ENCODE data around the gene PDCD1.
"Not testable (repeated sequence)": the region's sequence is repeated elsewhere in the genome, so short reads cannot be mapped to it uniquely, and the experiment has no call there.

The PDCD1 gene
- total RNA-seq: 5.3 reads per million in 2 donors

DNA sequence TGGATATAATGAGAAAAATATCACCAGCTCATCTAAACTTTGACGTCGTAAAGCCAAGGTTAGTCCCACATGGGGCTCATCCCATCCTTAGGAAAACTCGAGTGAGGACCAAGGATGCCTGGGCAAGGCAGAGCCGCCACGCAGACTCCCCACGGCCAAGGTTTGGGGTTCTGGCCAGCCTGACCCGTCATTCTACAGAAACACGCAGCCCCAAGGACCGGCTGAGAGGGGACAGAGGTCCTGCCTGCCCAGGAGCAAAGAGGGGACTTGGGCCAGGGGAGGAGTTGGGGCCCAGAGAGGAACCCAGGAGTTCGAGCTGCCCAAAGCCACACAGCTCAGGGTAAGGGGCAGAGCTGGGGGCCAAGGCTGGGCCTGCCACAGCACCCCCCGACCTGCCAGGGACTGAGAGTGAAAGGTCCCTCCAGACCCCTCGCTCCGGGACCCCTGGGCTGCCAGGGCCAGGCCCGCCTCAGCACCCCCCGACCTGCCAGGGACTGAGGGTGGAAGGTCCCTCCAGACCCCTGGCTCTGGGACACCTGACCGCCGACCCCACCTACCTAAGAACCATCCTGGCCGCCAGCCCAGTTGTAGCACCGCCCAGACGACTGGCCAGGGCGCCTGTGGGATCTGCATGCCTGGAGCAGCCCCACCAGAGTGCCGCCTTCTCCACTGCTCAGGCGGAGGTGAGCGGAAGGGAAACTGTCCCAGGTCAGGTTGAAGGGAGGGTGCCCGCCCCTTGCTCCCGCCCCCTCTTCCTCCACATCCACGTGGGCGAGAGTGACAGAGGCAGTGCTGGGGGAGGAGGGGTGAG is at the start of gene PDCD1:
PDCD1 (minus strand) TSS at position 689 of the 811 bp plus-strand sequence; CDS start at position 633, 56 bp downstream.
- DNase-seq: peak; percentile 13 to 64 (median 47)

DNA sequence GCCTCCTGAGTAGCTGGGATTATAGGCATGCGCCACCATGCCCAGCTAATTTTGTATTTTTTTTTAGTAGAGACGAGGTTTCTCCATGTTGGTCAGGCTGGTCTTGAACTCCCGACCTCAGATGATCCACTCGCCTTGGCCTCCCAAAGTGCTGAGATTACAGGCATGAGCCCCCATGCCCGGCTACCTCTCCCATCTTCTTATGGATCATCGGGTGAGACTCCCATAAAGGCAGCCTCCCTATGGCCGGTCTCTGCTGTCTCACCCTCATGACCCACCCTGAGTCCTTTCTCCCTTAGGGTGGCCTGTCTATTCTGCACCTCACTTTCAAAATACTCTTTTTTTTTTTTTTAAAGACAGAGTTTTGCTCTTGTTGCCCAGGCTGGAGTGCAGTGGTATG is 49.1 kb upstream of the PDCD1 start:
- DNase-seq: not testable (repeated sequence)

DNA sequence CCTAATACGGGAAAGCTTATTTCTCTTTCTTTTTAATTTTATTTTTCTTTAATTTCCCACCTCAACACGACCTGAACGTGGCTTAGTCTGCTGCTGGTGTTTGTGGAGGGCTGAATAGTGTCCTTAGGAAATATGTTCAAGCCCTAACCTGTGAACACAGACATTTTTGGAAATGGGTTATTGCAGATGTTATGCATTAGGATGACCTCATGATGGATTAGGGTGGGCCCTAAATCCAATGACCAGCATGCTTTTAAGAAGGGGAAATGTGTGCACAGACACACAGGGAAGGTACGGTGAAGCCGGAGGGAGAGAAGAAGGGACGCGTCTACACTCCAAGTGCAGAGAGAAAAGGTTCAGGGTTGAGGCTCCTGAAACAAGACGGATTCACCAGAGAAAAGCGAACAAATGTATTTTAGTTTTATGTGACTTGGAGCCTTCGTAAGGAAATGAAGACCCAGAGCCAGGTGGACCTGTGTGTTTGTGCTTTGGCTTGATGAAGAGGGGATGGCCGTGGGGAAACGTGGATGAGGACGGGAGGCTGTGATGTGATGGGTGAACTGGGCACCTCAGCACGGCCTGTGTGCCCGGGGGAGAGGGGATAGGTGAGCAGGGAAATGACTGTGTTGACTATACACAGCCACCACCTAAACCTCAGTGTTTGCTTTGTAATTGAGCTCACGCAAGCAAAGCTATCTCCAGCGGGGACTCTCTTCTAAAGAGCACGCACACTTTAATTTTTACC is 48.3 kb upstream of the PDCD1 start:
- DNase-seq: no peak

DNA sequence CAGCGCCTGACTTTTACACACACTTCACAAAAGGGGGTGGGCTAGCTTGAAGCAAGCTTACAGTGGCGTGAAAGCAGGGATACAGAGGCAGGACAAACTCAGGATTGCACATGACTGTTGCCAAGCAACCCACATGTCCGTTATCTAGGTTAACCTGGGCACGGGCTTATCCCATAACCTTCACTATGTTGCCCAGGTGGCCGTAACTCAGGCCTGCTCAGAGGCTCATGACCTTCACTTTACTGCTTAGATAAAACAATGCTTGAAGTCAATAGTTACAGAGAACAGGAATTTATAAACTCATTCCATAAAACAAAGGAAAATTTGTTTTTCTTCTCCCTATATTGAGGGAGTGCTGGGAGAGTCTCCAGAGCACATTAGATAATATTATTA is 47.7 kb upstream of the PDCD1 start:
- DNase-seq: not testable (repeated sequence)

DNA sequence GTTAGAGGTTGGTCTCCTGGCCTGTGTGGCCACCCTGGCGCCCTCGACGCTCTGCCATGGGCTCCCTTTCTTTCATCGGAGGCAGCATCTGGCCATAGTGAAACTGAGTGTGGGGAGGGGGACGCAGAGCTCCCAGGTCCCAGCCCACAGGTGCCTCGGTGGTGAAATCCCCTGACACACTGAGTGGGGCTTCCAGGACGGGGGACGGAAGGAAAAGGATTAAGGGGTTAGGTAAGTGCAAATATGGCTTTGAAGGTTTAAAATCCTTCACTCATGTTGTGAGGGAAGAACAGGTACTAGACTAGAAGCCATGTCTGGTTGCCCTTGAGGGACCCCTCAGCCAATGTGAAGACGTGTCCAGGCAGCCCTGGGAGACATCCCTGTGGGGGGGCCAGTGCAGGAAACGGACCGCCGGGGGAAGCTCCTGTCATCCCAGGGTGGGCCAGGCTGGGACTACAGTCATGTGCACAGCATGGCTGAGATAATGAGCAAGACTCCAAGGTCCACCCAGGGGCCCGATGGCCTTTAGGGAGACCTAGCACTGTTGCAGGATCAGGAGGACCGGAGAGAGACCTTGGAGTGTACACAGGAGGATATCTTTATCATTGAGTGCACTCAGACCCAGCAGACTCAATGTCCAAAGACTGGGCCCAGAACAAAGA is 47.2 kb upstream of the PDCD1 start:
- DNase-seq: no peak

DNA sequence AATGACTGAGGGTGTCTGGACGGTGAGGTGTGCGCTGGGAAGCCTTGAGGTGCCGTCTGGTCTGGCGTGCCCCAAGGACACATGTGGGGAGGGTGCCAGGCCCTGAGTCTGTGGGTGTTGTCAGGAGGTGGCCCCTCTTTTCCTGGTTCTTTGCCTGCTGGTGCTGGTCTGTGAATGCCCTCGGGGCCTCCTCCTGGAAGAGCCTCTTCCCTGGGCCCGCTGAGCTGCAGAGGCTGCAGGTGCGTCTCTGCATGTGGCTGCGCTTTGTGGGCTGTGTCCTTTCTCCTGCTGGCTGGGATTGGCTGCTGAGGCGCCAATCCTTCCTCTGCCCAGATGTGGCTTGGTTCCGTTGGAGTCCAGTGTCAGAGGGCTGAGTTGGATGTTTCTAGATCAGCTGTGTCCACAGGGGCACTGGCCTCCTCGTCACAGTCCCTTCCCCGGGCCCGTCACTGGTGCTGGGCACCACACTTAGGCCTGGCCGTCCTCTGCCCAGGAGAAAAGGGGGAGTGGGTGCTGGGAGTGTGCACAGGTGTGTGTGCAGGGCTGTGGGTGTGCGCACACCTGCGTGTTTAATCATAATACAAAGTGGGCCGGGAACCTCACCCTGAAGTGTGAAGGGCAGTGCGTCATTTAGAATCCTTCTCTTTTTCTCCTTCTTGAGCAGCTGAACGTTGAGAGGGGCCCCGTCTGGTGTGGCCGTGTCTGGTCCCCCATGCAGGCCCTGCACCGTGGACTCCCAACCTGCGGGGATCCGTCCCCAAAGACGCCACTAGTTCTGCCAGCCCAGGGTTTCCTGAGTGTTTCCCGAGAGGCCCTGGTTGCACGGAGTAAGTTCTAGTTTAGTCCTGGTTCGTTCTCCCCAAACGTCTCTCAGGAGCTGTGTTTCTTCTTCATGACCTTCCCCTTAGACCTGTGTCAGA is 46.4 kb upstream of the PDCD1 start:
- no peak for DNase-seq

DNA sequence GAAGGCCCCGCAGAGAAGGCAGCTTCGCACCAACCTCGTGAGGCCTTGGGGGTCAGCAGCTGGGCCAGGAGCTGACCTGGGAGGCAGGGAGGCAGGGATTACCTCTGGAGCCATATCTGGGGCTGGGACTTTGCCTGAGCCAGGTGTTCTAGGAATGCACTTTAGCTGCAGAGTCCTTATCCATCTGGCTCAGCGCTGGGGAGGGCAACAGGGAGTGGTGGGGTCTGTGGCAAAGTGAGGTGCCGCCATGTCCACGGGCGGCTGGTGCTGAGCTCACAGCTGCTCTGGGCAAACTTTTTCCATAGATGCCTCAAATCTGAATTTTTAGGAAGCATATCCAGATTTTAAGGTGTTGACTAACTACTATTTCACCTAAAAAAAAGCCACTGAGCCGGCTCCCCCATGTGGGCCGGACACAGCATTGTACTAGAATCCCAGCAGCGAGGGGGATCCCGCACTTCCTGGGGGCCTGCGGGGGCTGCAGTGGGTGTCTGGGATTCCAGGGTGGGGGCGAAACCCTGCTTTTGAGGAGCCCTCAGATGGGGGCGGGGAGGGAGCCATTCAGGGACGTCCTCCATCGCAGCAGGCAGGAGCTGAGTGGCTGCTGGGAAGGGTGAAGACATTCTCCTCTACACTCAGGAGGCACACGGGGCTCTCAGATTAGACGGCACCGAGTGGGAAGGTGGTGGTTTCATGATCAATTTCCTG is 45.5 kb upstream of the PDCD1 start:
- DNase-seq: no peak

DNA sequence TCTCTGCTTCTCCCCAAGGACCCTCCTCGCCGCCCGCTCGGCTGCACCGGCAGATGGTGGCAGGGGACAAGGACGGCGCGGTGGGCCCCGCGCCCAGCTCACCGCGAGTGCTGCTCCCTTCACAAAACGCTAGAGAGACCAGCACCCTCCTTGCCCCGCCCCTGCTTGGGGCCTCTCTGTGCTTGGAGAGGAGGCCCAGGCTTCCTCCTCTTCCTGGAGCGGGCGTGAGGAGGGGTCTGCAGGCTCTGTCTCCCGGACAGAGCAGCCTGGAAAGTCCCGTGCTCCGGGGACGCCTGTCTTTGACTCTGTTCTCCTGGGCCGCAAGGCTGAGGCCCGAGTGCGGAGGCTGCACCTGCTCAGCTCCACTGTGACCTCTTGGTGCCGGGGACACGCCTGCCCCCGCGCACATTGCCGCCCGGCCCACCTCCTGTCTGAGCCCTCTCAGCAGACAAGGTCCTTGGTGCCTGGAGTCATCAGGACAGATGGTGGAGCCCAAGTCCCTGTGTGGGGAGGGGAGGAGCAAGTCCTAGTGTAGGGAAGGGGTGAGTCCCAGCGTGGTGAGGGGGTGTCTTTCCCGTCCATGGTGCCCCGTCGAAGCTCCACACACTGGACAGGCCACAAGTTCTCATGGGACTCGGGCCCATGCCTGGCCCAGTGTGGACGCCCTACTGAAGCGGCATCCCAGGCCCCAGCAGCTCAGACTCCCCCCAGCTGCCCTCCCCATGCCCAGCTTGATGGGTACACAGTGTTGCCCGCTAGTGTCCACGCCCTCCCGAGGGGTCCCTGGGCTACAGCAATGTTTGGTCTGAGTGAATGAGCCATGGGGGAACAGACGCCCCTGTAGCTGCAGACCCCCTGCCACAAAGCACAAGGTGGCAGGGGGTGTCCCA is 44.7 kb upstream of the PDCD1 start:
- DNase-seq: no peak

DNA sequence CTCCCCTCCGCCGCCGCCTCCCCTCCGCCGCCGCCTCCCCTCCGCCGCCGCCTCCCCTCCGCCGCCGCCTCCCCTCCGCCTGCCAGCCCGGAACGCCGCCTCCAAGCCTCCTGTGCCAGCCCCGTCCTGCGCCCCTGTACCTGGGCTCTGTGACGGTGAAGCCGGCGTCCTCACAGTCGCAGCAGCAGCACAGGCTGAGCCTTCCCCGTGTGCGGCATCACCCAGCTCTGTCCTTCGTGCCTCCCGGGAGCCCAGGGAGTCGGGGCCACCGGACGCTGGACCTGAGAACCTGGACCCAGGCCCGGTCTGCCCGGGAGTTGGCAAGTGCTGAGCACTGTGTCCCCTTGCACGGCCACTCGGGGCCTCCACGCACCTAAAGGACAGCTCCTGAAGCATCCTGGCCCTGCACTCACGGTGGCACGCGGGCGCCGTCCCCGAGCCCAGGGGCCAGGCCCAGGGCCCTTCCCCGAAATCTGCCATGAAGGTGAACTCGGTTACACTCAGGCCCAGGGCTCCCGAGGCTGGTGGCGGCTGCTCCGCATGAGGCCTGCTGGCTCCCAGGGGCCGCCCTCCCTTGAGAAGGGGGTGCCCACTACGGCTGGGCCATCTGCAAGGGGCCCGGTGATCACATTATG is 43.8 kb upstream of the PDCD1 start:
- DNase-seq: no peak

DNA sequence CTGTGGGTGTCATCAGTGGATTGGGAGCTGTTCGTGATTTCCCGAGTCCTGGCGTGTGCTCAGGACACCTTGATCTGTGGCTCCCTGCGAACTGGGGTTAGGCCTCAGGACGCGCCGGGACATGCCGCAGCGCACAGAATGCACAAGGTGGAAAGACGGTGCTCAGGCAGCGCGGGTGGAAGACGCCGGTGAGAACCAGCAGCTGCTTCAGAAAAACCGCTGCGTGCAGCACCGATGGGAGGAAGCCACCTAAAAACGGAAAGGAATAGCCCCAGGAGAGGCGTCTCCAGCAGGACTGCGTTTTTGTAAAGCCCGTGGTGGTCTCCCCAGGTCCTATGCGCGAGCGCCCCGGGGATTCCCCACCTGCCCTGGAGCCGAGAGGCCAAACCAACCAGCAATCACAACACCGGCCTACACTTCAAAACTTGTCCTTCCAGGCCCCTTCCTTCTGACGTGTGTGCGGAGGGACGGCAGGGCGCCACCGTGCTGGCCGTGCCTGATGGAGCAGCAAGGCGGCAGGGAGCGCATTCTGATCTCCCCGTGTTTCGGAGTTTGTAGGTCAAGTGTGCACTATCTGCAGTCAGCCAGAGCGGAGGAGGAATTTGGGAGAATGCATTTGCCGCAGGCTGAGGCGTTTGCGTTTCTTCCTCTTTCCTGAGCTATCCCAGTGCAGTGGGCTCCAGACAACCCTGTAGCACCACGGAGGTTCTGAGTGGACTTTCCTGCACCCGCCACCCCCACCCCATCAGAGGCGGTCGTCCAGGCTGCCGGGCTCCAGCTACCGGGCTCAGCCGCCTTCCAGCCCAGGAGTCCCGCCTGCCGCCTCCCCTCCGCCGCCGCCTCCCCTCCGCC is 43.0 kb upstream of the PDCD1 start:
- no peak for DNase-seq

DNA sequence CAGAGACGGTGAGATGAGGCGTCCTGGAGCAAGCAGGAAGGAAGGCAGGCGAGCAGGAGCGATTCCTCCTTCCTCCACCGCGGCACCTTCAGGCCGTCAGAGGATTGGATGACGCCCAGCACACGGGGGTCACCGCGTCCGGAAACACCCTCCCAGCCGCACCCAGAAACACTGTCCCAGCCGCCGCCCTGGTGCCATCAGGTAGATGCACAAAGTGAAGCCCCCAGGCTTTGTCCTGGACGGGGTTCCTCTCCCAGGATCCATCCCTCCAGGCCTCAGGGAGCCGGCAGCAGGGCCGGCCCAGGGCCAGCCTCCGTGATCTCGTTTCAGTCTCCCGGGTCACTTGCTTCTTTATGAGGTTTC is 42.3 kb upstream of the PDCD1 start:
- no peak for DNase-seq

DNA sequence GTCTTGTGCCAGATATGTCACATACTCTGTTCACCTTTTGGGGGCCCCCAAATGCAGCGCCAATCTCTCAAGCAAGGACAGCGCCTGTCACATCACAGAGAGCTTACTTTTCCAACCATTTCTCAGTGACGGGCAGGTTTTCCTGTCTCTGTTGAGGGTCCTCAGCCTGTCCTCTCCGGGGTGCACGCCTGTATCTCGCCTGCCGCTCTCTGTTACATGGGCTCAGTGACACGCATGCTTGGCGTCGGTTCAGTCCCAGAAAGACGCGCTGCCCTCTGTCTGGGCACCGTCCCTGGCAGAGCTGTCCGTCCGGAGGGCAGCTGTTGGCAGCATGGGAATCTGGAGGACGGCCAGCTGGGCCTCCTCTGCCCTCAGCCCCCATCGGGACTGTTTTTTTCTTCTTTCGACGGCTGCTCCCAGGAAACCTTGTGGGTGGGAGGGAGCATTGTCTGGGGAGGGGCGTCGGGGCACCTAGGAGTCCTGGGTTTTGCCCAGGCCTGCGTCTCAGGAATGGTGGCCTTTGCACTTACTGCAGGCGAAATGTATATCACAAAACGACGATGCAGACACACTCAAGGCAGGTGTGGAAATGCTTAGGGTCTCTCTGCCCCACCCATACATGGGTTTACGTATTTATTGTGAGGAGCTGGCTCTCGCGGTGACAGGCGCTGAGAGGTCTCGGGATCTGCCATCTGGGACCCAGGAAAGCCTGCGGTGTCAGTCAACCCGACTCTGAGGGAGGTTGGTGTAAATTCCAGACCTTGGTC is 41.7 kb upstream of the PDCD1 start:
- DNase-seq: no peak

DNA sequence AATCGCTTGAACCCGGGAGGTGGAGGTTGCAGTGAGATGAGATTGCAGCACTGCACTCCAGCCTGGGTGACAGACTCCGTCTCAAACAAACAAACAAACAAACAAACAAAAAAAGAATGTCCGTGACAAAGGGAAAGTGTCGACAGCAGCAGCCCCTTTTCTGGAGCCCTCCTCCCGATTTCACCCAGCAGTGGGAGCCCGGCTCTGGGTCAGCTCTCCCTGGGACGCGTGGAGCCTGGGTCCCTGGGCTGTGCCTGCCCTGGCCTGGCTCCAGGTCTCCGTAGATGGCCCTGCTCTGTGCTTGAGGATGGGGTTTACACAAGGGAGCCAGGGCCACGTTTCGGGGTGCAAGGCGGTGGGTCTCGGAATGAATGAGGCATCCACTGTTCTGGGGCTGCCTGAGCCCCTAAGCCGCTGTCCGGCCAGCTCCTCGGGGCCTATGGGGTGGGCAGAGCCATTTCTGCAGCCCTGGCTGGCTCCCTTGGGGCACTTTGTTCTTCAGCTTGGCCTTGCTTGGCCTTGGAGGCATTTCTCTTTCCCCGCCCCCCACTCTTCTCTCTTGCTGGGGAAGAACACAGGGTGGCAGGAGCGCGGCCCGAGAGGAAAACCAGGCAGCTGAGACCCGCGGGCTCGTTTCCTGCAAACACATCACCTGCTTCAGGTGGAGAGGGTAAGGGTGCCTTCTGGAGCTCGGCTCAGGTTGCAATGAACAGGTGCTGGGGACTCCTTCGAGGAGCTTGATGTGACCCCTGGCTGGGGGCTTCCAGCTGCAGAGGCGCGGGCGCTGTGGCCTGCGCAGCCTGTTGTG is 40.0 kb upstream of the PDCD1 start:
- DNase-seq: no peak

DNA sequence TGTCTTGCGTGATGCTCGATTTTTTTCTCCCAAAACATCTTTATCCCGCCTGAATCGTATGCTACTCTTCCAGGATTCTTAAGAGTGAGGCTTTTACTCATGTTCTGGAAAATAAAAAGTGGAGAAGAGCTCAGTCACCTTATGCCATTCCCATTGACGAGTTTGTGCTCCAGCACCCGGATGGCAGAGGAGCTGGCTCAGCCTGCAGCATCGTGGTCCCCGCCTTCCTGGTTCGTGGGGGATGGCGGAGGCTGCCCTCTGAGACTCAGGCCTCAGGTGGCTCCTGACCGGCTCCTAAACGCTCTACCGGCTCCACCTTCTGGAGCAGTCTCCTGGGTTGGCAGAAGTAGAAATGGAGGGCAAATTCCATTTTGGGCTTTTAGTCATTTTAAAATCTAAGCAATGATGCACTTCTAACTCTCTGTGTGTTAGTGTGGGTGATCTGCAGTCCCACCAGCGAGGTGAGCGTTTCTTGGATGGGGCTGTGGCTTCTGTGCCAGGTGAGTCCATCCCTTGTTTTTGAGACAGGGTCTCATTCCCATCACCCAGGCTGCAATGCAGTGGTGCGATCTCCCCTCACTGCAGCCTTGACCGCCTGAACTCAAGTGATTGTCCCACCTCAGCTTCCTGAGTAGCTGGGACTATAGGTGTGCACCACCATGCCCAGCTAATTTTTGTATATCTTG is 38.7 kb upstream of the PDCD1 start:
- DNase-seq: no peak

DNA sequence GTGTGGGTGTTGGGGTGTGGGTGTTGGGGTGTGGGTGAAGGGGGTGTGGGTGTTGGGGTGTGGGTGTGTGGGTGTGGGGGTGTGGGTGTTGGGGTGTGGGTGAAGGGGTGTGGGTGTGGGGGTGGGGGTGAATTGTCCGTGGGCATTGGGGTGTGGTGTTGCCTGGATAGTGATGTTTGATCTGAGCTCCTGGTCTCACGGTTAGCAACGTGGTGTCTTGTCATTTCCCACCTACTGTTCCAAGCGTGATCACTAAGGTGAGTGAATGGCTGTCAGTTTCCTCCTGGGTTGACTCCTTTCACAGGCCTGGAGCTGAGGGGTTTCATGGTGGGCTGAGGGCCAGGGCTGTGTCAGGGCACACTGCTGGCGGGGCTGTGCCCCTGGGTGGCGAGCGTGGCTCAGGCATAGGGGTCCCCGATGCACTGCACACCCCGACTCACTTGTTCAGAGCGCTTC is 38.1 kb upstream of the PDCD1 start:
- DNase-seq: no peak

DNA sequence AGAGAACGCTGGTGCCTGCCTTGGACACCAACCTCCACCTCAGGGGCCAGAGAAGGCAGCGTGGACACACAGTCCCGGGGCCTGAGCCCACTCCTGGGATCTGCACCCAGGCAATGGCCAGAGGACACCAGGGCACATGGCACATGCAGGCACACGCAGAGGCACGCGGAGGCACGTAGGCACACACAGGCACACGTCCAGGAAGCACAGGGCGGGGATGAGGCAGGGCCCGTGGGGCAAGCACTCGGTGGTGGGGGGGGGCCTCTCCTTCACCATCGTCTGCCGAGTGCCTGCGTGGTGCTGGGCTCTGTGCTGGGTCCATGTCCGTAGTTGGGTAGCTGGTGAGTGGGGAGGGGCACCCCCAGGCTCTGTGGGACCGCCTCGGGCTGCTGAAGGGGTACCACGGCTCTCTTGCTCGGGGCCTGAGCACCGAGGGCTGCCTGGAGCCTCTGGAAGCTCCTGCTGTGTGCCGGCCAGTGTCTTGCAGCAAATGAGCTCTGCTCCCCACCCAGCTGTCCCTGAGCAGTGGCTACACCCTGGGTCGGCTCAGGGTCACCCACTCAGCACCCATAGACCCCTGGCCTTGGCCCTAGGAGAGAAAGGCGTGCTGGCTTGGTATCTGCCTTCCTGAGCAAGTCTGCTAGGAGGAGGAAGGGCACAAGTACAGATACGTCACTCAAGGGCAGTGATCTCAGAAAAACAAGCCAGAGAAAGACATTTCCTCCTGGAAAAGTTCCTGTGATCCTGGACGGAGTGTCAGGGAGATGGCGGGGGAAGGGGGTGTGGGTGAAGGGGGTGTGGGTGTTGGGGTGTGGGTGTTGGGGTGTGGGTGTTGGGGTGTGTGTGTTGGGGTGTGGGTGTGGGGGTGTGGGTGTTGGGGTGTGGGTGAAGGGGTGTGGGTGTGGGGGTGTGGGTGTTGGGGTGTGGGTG is 37.3 kb upstream of the PDCD1 start:
- DNase-seq: peak in 2 of 5 experiments; percentile 10 to 34
